Astrocyte (in vitro differentiated cells and primary cell): ENCODE data around the gene ASH1L. TPM values are rescaled to one million over a fixed set of nuclear protein-coding genes. Genes with fewer than 3 reads are reported as not detected.
A peak's percentile ranks its signal among the peaks of the same experiment; 100 is the strongest.
"Not testable (repeated sequence)": the region's sequence is repeated elsewhere in the genome, so short reads cannot be mapped to it uniquely, and the experiment has no call there.

ENCODE experiments used
- DNase-seq: peaks from one replicate; pipeline ENCODE4 v3.0.0-alpha.2; 2010; ENCODE audit warnings: low read depth
- FAIRE-seq: peaks from 2 replicates; lab custom pipeline; 2011; peaks lifted over from hg19 to GRCh38; lab: Jason Lieb, UNC
- H2AFZ ChIP-seq: 2 replicates; pipeline ENCODE4 v1.6.0; 2012; ENCODE audit warnings: low read depth, low read length, inconsistent platforms
- H3K27ac ChIP-seq: 2 replicates; pipeline ENCODE4 v1.5.1; 2011; ENCODE audit warnings: low read depth, low read length, inconsistent platforms
- H3K27me3 ChIP-seq: 2 replicates; pipeline ENCODE4 v1.6.0; 2011; ENCODE audit warnings: low read length, inconsistent platforms; ENCODE audit not compliant: insufficient read depth
- H3K36me3 ChIP-seq: 2 replicates; pipeline ENCODE4 v1.5.1; 2011; ENCODE audit warnings: low read length, inconsistent platforms; ENCODE audit not compliant: insufficient read depth
- H3K4me1 ChIP-seq: 2 replicates; pipeline ENCODE4 v1.5.1; 2011; ENCODE audit warnings: low read length, inconsistent platforms; ENCODE audit not compliant: insufficient read depth
- H3K4me2 ChIP-seq: 2 replicates; pipeline ENCODE4 v1.6.0; 2012; ENCODE audit warnings: low read length, inconsistent platforms
- H3K4me3 ChIP-seq: 2 replicates; pipeline ENCODE4 v1.5.1; 2011; ENCODE audit warnings: low read depth, mild to moderate bottlenecking, low read length, inconsistent platforms; ENCODE audit not compliant: insufficient read depth
- H3K79me2 ChIP-seq: 2 replicates; pipeline ENCODE4 v1.6.0; 2012; ENCODE audit warnings: mild to moderate bottlenecking, low read length, inconsistent platforms; ENCODE audit not compliant: insufficient read depth
- H3K9ac ChIP-seq: 2 replicates; pipeline ENCODE4 v1.6.0; 2012; ENCODE audit warnings: mild to moderate bottlenecking, low read length, inconsistent platforms
- H3K9me3 ChIP-seq: 2 replicates; pipeline ENCODE4 v1.5.1; 2012; ENCODE audit warnings: low read depth, mild to moderate bottlenecking, low read length, inconsistent platforms; ENCODE audit not compliant: insufficient read depth
- H4K20me1 ChIP-seq: 2 replicates; pipeline ENCODE4 v1.6.0; 2012; ENCODE audit warnings: low read length, inconsistent platforms; ENCODE audit not compliant: insufficient read depth
- H3K27ac Mint-ChIP-seq: one replicate; pipeline ENCODE4 v1.8.0; 2021; ENCODE audit warnings: mild to moderate bottlenecking, mixed read lengths; ENCODE audit not compliant: unreplicated experiment
- H3K27me3 Mint-ChIP-seq: one replicate; pipeline ENCODE4 v1.8.0; 2021; ENCODE audit warnings: low read depth, mixed read lengths; ENCODE audit not compliant: unreplicated experiment
- H3K36me3 Mint-ChIP-seq: one replicate; pipeline ENCODE4 v1.8.0; 2021; ENCODE audit warnings: low read depth, mixed read lengths; ENCODE audit not compliant: unreplicated experiment
- H3K4me1 Mint-ChIP-seq: one replicate; pipeline ENCODE4 v1.8.0; 2021; ENCODE audit warnings: low read depth, mixed read lengths; ENCODE audit not compliant: unreplicated experiment
- H3K4me3 Mint-ChIP-seq: one replicate; pipeline ENCODE4 v1.8.0; 2021; ENCODE audit warnings: mild to moderate bottlenecking, moderate library complexity, mixed read lengths; ENCODE audit not compliant: unreplicated experiment
- H3K9me3 Mint-ChIP-seq: one replicate; pipeline ENCODE4 v1.8.0; 2021; ENCODE audit warnings: mild to moderate bottlenecking, mixed read lengths; ENCODE audit not compliant: unreplicated experiment
- EZH2 ChIP-seq: IDR thresholded peaks from 2 replicates; pipeline ENCODE4 v1.6.1; 2012; ENCODE audit warnings: mild to moderate bottlenecking, low read length, inconsistent platforms; ENCODE audit not compliant: insufficient read depth
- total RNA-seq: library from RNA; stranded (reverse); gene quantifications from 2 replicates; pipeline ENCODE4 v1.2.1, GENCODE V29; 2021
- TF ChIP-seq, protein P1 (sequence below): IDR thresholded peaks from 2 replicates; pipeline ENCODE4 v1.5.1; 2011; ENCODE audit warnings: low read depth, mild to moderate bottlenecking, inconsistent platforms, low read length, moderate library complexity; ENCODE audit not compliant: insufficient read depth

The ASH1L gene
- total RNA-seq, 1 donor from 2014 or later, result 31.1 TPM

DNA sequence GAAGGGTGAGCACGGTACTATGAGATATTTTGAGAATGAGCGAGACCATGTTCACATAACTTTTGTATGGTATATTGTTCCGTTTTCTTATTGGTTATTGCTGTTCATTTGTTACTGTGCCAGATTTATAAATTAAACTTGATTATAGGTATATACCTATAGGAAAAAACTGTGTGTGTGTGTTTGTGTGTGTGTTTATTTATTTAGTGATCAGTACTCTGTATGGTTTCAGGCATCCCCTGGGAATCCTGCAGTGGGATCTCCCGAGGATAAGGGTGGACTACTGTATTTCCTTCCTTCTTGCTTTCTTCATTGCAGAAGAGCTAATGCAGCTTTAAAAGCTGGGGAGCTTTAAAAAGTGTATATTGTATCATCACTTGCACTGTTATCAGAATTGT, 8.0 kb upstream of the ASH1L start:
- H3K27me3 Mint-ChIP-seq, result no peaks in the 10 kb centered on the region

DNA sequence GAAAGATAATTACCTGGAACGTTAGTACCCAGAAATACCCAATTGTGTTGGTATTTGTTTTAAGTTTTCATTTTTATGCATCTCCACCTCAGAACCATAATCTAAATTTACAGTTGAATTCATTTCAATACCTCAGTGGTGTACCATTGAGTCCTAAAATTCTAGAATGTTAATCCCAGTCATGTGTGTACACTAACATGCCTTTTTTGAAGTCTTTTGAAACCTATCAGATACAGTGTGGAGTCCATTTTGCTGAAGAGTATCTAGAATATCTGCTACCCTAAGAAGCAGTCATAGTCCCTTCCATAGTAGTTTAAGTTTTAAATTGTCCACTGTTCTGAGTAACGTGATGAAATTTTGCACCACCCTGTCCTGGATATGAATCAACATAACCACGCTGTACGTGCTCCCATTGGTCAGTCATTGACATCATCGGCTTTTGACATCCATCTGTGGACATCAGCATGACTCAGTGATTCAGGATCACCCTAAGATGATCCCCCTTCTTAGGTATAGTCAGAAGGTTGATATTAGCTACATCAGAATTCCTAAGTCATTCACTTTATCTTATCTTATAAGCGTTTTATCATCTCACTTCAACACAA, 7.5 kb upstream of the ASH1L start:
- H3K4me1 Mint-ChIP-seq, result no peaks in the 10 kb centered on the region
- Histone ChIP-seq H3K36me3 (no peaks in the 10 kb centered on the region), H3K4me2 (peak overlapping the region; percentile 11), H3K9ac (no peak overlapping the region), H2AFZ (no peak overlapping the region), H4K20me1 (peaks cover 36% of the 10 kb centered on the region), H3K79me2 (peaks cover 57% of the 10 kb centered on the region), H3K4me3 (no peak overlapping the region), H3K27ac (peak overlapping the region; percentile 47), H3K9me3 (no peaks in the 10 kb centered on the region), H3K4me1 (no peaks in the 10 kb centered on the region), H3K27me3 (no peaks in the 10 kb centered on the region)
- FAIRE-seq (no peak), DNase-seq (peak; percentile 78)
- H3K9me3 Mint-ChIP-seq, result no peaks in the 10 kb centered on the region
- TF ChIP-seq, protein P1, sequence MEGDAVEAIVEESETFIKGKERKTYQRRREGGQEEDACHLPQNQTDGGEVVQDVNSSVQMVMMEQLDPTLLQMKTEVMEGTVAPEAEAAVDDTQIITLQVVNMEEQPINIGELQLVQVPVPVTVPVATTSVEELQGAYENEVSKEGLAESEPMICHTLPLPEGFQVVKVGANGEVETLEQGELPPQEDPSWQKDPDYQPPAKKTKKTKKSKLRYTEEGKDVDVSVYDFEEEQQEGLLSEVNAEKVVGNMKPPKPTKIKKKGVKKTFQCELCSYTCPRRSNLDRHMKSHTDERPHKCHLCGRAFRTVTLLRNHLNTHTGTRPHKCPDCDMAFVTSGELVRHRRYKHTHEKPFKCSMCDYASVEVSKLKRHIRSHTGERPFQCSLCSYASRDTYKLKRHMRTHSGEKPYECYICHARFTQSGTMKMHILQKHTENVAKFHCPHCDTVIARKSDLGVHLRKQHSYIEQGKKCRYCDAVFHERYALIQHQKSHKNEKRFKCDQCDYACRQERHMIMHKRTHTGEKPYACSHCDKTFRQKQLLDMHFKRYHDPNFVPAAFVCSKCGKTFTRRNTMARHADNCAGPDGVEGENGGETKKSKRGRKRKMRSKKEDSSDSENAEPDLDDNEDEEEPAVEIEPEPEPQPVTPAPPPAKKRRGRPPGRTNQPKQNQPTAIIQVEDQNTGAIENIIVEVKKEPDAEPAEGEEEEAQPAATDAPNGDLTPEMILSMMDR, result no peak
- no peak for TF ChIP-seq EZH2
- H3K27ac Mint-ChIP-seq, result no peak overlapping the region
- no peak overlapping the region for H3K4me3 Mint-ChIP-seq
- H3K36me3 Mint-ChIP-seq, result peaks cover 14% of the 10 kb centered on the region
- no peaks in the 10 kb centered on the region for H3K27me3 Mint-ChIP-seq

More for the DNA sequence above, 8.0 kb upstream of the ASH1L start:
- Histone ChIP-seq H3K9me3 (no peaks in the 10 kb centered on the region), H3K27me3 (no peaks in the 10 kb centered on the region), H2AFZ (no peak overlapping the region), H3K27ac (peak overlapping the region; percentile 8), H3K4me2 (no peak overlapping the region), H4K20me1 (peaks cover 33% of the 10 kb centered on the region), H3K4me1 (no peaks in the 10 kb centered on the region), H3K79me2 (peaks cover 52% of the 10 kb centered on the region), H3K4me3 (no peak overlapping the region), H3K9ac (no peak overlapping the region), H3K36me3 (no peaks in the 10 kb centered on the region)
- Mint-ChIP-seq H3K4me3 (no peak overlapping the region), H3K4me1 (no peaks in the 10 kb centered on the region), H3K36me3 (peaks cover 14% of the 10 kb centered on the region), H3K27ac (no peak overlapping the region), H3K9me3 (no peaks in the 10 kb centered on the region)
- FAIRE-seq, result no peak
- DNase-seq, result no peak
- TF ChIP-seq, protein P1, result no peak
- no peak for TF ChIP-seq EZH2

DNA sequence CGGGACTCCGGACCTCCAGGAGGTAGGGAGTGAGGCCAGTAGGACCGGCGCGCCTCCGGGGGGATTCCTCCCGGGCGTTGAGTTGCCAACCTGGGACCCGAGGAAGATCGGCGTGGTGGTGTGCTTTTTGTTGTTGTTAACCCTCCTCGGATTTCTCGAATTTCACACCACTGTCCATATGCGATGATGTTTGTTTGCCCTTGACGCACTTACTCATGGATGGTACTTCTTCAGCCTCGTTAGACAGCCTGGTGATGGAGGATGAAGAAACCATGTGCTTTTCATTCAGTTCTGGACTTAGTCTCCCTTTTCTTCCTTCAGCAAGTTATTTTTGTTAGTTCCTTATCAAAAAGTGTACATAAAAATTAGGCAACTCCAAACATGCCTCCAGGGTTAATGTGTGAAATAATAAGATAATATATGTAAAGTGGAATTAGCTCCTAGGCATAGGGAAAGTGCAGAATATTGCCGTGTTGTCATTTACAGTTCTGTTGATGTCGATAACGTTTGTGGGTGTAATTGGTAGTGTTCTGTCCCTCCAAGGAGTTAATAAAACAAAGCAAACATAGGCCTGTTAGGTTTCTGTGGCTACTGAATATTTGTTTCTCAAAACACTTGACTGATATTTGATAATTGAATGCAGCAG, 897 bp upstream of the ASH1L start:
- Histone ChIP-seq H3K9ac (peak overlapping the region; percentile 99), H3K4me2 (peak overlapping the region; percentile 97), H4K20me1 (peaks cover 46% of the 10 kb centered on the region), H3K79me2 (peaks cover 78% of the 10 kb centered on the region), H2AFZ (peak overlapping the region; percentile 100), H3K4me3 (peak overlapping the region; percentile 92), H3K27ac (peak overlapping the region; percentile 98)
- H3K27me3 ChIP-seq, H3K9me3 Mint-ChIP-seq, H3K9me3 ChIP-seq, H3K36me3 Mint-ChIP-seq, H3K27me3 Mint-ChIP-seq, DNase-seq, H3K4me1 Mint-ChIP-seq, H3K4me1 ChIP-seq, H3K36me3 ChIP-seq: not testable (repeated sequence)
- peak; percentile 58 for FAIRE-seq
- peak overlapping the region; percentile 98 for H3K27ac Mint-ChIP-seq
- peak overlapping the region; percentile 92 for H3K4me3 Mint-ChIP-seq

DNA sequence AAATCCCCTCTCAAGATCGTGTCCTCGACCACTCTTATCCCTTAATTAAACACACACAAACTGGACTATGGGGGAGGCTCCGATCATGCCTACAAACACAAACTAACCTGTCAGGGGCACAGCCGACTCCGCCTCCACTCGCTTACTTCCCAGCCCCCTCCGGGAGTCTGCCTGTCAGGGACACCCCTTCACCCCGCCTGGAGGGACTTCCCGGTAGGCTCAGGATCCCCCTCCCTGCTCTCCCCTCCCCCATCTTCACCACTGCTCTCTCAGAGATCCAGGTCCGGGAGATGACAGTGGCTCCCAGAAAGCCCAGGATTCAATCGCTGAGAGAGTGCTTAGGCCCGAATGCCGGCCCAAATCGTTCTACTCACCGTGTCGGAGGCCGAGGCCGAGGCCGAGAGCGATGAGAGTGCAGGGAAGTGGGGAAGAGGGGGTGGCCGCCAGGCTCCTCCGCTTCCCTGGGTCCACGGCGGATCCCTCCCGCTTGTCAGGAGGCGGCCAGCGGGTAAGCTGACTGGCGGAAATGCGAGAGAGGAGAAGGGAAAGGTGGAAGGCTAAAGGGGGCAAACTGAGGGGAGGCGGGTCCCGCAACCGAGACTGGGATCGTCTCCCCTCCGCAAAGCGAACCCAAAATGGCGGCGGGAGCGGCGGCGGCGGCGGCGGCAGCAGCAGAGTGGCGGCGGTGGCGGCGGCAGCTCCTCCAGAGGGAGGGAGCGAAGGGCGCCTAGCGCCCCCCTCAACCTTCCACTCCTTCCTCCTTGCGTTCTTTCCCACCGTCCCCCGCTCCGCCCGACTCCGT, 623 bp downstream of the ASH1L start:
- not testable (repeated sequence) for H3K27me3 Mint-ChIP-seq, H3K27me3 ChIP-seq, H3K9me3 Mint-ChIP-seq, H3K36me3 ChIP-seq, H3K4me1 Mint-ChIP-seq, H3K4me1 ChIP-seq, H3K36me3 Mint-ChIP-seq, DNase-seq, H3K9me3 ChIP-seq, FAIRE-seq
- Histone ChIP-seq H3K4me2 (peak overlapping the region; percentile 97), H3K79me2 (peaks cover 84% of the 10 kb centered on the region), H3K4me3 (peak overlapping the region; percentile 92), H3K9ac (peak overlapping the region; percentile 99), H3K27ac (peak overlapping the region; percentile 91), H2AFZ (peak overlapping the region; percentile 100), H4K20me1 (peaks cover 56% of the 10 kb centered on the region)
- Mint-ChIP-seq H3K4me3 (peak overlapping the region; percentile 90), H3K27ac (peak overlapping the region; percentile 91)
